Activated CD4-positive, alpha-beta T cell treated with anti-CD3 and anti-CD28 coated beads for 36 hours (primary cell): ENCODE data around the gene DCTN5. TPM values are rescaled to one million over a fixed set of nuclear protein-coding genes. Genes with fewer than 3 reads are reported as not detected.

Experiments used
- total RNA-seq, 2 experiments: library from RNA; stranded (reverse); gene quantifications; one replicate each; pipeline ENCODE4 v1.2.3, GENCODE V29; 2021

The DCTN5 gene
- total RNA-seq, 2 experiments from 2014 or later = 47.1 to 55.8 TPM

Other genes with a start within 250 kb of the DCTN5 start
- 10 to 100 TPM; 18.1 to 19.9 TPM for gene COG7, start 188.3 kb upstream of the DCTN5 start, total RNA-seq
- 100 to 1,000 TPM in 1 of 2 experiments, 10 to 100 TPM in 1; 86.7 to 114 TPM for gene GGA2, start 131.0 kb upstream of the DCTN5 start, total RNA-seq
- gene EARS2, start 84.1 kb upstream of the DCTN5 start, total RNA-seq = 10 to 100 TPM; 26.6 to 31.9 TPM
- 10 to 100 TPM; 56.8 to 57.2 TPM for gene UBFD1, start 83.7 kb upstream of the DCTN5 start, total RNA-seq
- gene NDUFAB1, start 45.1 kb upstream of the DCTN5 start, total RNA-seq = 100 to 1,000 TPM in 1 of 2 experiments, 10 to 100 TPM in 1; 81.5 to 158 TPM
- gene PALB2, start 156 bp upstream of the DCTN5 start, total RNA-seq = 10 to 100 TPM; 23.1 to 23.5 TPM
- gene PLK1, start 37.4 kb downstream of the DCTN5 start, total RNA-seq = 100 to 1,000 TPM in 1 of 2 experiments, 10 to 100 TPM in 1; 91.4 to 120 TPM
- gene ERN2, start 71.8 kb downstream of the DCTN5 start, total RNA-seq = not detected
- not detected for gene CHP2, start 113.6 kb downstream of the DCTN5 start, total RNA-seq
- gene PRKCB, start 194.5 kb downstream of the DCTN5 start, total RNA-seq = 10 to 100 TPM; 57.5 to 83.8 TPM